ENCODE data around the gene TMEM80. TPM values are rescaled to one million over a fixed set of nuclear protein-coding genes. Genes with fewer than 3 reads are reported as not detected.

Gene TMEM80
- total and polyA plus RNA-seq, 2 of the 4 experiments (the other 2 are of a cell fraction), result 5.6 to 21.7 TPM

DNA sequence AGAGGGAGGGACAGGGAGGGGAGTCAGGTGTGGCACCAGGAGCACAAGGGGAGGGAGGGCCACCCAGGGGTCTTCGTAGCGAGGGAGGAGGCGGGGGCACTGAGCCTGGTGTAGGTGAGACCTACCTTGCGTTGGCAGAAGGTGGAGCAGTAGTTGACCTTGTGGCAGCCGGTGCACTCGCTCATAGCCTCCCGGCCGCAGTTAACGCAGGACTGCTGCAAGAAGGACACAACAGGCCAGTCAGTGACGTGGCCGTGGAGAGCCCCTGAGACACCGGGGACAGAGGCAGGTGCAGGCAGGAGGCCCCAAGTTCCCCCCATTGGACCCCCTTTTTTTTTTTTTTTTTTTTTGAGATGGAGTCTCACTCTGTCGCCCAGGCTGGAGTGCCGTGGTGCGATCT is 41.8 kb upstream of the TMEM80 start:
- Histone ChIP-seq H3K14ac (replicated peaks; ENCODE audit: low read depth, low read length) (no peak overlapping the region), H3K4ac (ENCODE audit: low read depth, low read length) (no peak overlapping the region), H3K9ac (ENCODE audit: low read depth, low read length) (no peak overlapping the region), H4K8ac (ENCODE audit: low read depth in 2 of 2, low read length in 2 of 2) (no peak overlapping the region), H3K56ac (ENCODE audit: extremely low read depth, insufficient read depth, low read length) (no peak overlapping the region), H3K36me3 (ENCODE audit: control insufficient read depth, insufficient read depth, low read length) (peaks cover 20% of the 10 kb centered on the region), H2BK20ac (ENCODE audit: low read depth, low read length) (no peak overlapping the region), H4K5ac (ENCODE audit: low read depth, low read length) (no peak overlapping the region), H3K23ac (ENCODE audit: low read depth, low read length) (no peak overlapping the region), H3K4me3 (ENCODE audit: insufficient read depth, low read depth, low read length) (no peak overlapping the region), H3K9me3 (ENCODE audit: control insufficient read depth, insufficient read depth, low read length) (no peaks in the 10 kb centered on the region), H3K27me3 (ENCODE audit: control insufficient read depth, insufficient read depth, low read length) (no peaks in the 10 kb centered on the region), H3K18ac (ENCODE audit: low read depth, low read length) (no peak overlapping the region), H2AK5ac (ENCODE audit: low read depth, low read length) (no peak overlapping the region), H2BK120ac (ENCODE audit: low read depth, low read length) (no peak overlapping the region), H4K20me1 (ENCODE audit: insufficient read depth, low read length) (no peaks in the 10 kb centered on the region), H3K79me1 (ENCODE audit: low read depth in 1 of 2, low read length in 2 of 2) (no peaks in the 10 kb centered on the region; a peak in 1 of 4 replicates), H4K91ac (ENCODE audit: insufficient read depth, low read depth, low read length) (no peak overlapping the region), H3K4me2 (ENCODE audit: low read depth, low read length) (no peak overlapping the region), H3K4me1 (ENCODE audit: control insufficient read depth, insufficient read depth, low read length) (peaks cover 3% of the 10 kb centered on the region), H2AFZ (replicated peaks; ENCODE audit: low read length, poor library complexity) (no peak overlapping the region), H3K27ac (ENCODE audit: insufficient read depth, low read length) (no peak overlapping the region), H2AK9ac (replicated peaks; ENCODE audit: low read depth, low read length, poor library complexity) (no peak overlapping the region), H2BK15ac (ENCODE audit: low read depth, low read length) (no peak overlapping the region), H3K9me1 (ENCODE audit: insufficient read depth, low read length) (no peaks in the 10 kb centered on the region), H2BK5ac (ENCODE audit: low read depth, low read length, poor library complexity, severe bottlenecking) (no peak overlapping the region)
- ATAC-seq (ENCODE audit: low read depth) (no peak), DNase-seq (no peak)
- ChIA-PET POLR2A (ENCODE audit: unreplicated experiment) (no interaction called here), CTCF (no interaction called here)
- in situ Hi-C loops (cut with MboI; ENCODE audit: low sequenced_read_pairs), result no loop called here
- TF ChIP-seq MAFK (IDR thresholded peaks at IDR 0.05; ENCODE audit: low read depth, low read length), result no peak
- TF ChIP-seq FOS (IDR thresholded peaks at IDR 0.05; ENCODE audit: low read depth, low read length), result no peak
- no peak for TF ChIP-seq NFE2L2 (IDR thresholded peaks at IDR 0.05; ENCODE audit: low read depth, low read length)
- TF ChIP-seq RFX5 (IDR thresholded peaks at IDR 0.05; ENCODE audit: low read depth, low read length), result no peak
- TF ChIP-seq RCOR1 (IDR thresholded peaks at IDR 0.05; ENCODE audit: insufficient replicate concordance, low read length), result no peak
- TF ChIP-seq MAZ (IDR thresholded peaks at IDR 0.05; ENCODE audit: borderline replicate concordance, low read depth, low read length), result no peak
- TF ChIP-seq, protein P1, sequence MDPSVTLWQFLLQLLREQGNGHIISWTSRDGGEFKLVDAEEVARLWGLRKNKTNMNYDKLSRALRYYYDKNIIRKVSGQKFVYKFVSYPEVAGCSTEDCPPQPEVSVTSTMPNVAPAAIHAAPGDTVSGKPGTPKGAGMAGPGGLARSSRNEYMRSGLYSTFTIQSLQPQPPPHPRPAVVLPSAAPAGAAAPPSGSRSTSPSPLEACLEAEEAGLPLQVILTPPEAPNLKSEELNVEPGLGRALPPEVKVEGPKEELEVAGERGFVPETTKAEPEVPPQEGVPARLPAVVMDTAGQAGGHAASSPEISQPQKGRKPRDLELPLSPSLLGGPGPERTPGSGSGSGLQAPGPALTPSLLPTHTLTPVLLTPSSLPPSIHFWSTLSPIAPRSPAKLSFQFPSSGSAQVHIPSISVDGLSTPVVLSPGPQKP (IDR thresholded peaks at IDR 0.05; ENCODE audit: borderline replicate concordance, low read depth, low read length), result no peak
- TF ChIP-seq, protein P2, sequence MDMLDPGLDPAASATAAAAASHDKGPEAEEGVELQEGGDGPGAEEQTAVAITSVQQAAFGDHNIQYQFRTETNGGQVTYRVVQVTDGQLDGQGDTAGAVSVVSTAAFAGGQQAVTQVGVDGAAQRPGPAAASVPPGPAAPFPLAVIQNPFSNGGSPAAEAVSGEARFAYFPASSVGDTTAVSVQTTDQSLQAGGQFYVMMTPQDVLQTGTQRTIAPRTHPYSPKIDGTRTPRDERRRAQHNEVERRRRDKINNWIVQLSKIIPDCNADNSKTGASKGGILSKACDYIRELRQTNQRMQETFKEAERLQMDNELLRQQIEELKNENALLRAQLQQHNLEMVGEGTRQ (IDR thresholded peaks at IDR 0.05; ENCODE audit: low read depth, low read length), result no peak
- TF ChIP-seq SMC3 (IDR thresholded peaks at IDR 0.05; ENCODE audit: low read depth, low read length), result no peak
- TF ChIP-seq CEBPB (IDR thresholded peaks at IDR 0.05; ENCODE audit: low read depth, low read length), result no peak
- no peak for TF ChIP-seq RAD21 (IDR thresholded peaks at IDR 0.05; ENCODE audit: low read length)
- no peak for TF ChIP-seq CHD1 (IDR thresholded peaks at IDR 0.05; ENCODE audit: low read depth, low read length)
- TF ChIP-seq MXI1 (IDR thresholded peaks at IDR 0.05; ENCODE audit: borderline replicate concordance, low read depth, low read length), result no peak
- TF ChIP-seq BHLHE40 (IDR thresholded peaks at IDR 0.05; ENCODE audit: low read depth, low read length), result no peak
- TF ChIP-seq, protein P3, sequence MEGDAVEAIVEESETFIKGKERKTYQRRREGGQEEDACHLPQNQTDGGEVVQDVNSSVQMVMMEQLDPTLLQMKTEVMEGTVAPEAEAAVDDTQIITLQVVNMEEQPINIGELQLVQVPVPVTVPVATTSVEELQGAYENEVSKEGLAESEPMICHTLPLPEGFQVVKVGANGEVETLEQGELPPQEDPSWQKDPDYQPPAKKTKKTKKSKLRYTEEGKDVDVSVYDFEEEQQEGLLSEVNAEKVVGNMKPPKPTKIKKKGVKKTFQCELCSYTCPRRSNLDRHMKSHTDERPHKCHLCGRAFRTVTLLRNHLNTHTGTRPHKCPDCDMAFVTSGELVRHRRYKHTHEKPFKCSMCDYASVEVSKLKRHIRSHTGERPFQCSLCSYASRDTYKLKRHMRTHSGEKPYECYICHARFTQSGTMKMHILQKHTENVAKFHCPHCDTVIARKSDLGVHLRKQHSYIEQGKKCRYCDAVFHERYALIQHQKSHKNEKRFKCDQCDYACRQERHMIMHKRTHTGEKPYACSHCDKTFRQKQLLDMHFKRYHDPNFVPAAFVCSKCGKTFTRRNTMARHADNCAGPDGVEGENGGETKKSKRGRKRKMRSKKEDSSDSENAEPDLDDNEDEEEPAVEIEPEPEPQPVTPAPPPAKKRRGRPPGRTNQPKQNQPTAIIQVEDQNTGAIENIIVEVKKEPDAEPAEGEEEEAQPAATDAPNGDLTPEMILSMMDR (conservative IDR thresholded peaks at IDR 0.05; ENCODE audit: low read depth, low read length), result no peak
- TF ChIP-seq POLR2A (IDR thresholded peaks at IDR 0.05; ENCODE audit: low read depth, low read length), result no peak
- WGBS, 2 experiments (ENCODE audit: extremely low coverage in 2 of 2, insufficient read length in 1 of 2), result 100% methylated on average over 3 of the region's 15 CpGs; no CpG with 5 or more reads in 1 of the 2 experiments
- intact Hi-C loops (cut with micrococcal nuclease), result no loop called here
- dilution Hi-C loops (cut with HindIII; ENCODE audit: low sequenced_read_pairs, unreplicated experiment), result no loop called here
- BruUV-seq (replicated peaks), result no TSS peak
